ENCODE measurements around the gene OTULIN. TPM values are rescaled to one million over a fixed set of nuclear protein-coding genes. Genes with fewer than 3 reads are reported as not detected.

The OTULIN gene
- total RNA-seq, 4 donors from 2014 or later, result 5.0 to 30.1 (median 17.8) TPM

- H3K4me3 ChIP-seq, result no peak overlapping the region
- no peak for DNase-seq
- H3K27ac ChIP-seq, result no peak overlapping the region
- H3K4me1 ChIP-seq, result no peaks in the 10 kb centered on the region
- H3K9me3 ChIP-seq, result no peaks in the 10 kb centered on the region
- TF ChIP-seq POLR2A (IDR thresholded peaks at IDR 0.05), result no peak
- no peak for TF ChIP-seq CTCF (IDR thresholded peaks at IDR 0.05)
- H3K27me3 ChIP-seq, result no peaks in the 10 kb centered on the region
- intact Hi-C loops (cut with DNase I; ENCODE audit: low total_unique reads), result no loop called here
- no peaks in the 10 kb centered on the region for H3K36me3 ChIP-seq
Observed at GRCh38 chr5:14741131-14741530, 76.6 kb downstream of the OTULIN start.

- Histone ChIP-seq H3K27ac (no peak overlapping the region), H3K4me3 (no peak overlapping the region), H3K27me3 (no peaks in the 10 kb centered on the region), H3K9me3 (no peaks in the 10 kb centered on the region), H3K36me3 (no peaks in the 10 kb centered on the region), H3K4me1 (no peaks in the 10 kb centered on the region)
- TF ChIP-seq CTCF (IDR thresholded peaks at IDR 0.05) (no peak), POLR2A (IDR thresholded peaks at IDR 0.05) (no peak)
- no peak for DNase-seq
- intact Hi-C loops (cut with DNase I; ENCODE audit: low total_unique reads), result no loop called here
Observed at GRCh38 chr5:14741801-14742440, 77.4 kb downstream of the OTULIN start.

- no peaks in the 10 kb centered on the region for H3K36me3 ChIP-seq
- H3K27ac ChIP-seq, result no peak overlapping the region
- DNase-seq, result no peak
- no peaks in the 10 kb centered on the region for H3K9me3 ChIP-seq
- intact Hi-C loops (cut with DNase I; ENCODE audit: low total_unique reads), result no loop called here
- H3K27me3 ChIP-seq, result no peaks in the 10 kb centered on the region
- no peak overlapping the region for H3K4me3 ChIP-seq
- H3K4me1 ChIP-seq, result no peaks in the 10 kb centered on the region
- TF ChIP-seq POLR2A (IDR thresholded peaks at IDR 0.05), result no peak
- no peak for TF ChIP-seq CTCF (IDR thresholded peaks at IDR 0.05)
Observed at GRCh38 chr5:14742498-14742897, 78.0 kb downstream of the OTULIN start.

GRCh38 chr5:14743601-14744295, 79.2 kb downstream of the OTULIN start:
- Histone ChIP-seq H3K4me1 (no peaks in the 10 kb centered on the region), H3K27me3 (no peaks in the 10 kb centered on the region), H3K9me3 (no peaks in the 10 kb centered on the region), H3K27ac (no peak overlapping the region), H3K36me3 (no peaks in the 10 kb centered on the region), H3K4me3 (no peak overlapping the region)
- no peak for DNase-seq
- intact Hi-C loops (cut with DNase I; ENCODE audit: low total_unique reads), result no loop called here
- no peak for TF ChIP-seq POLR2A (IDR thresholded peaks at IDR 0.05)
- no peak for TF ChIP-seq CTCF (IDR thresholded peaks at IDR 0.05)

Data from uterus (tissue), 4 donors.